ENCODE data around the gene SZT2. TPM values are rescaled to one million over a fixed set of nuclear protein-coding genes. Genes with fewer than 3 reads are reported as not detected.

Gene SZT2
- total and polyA plus RNA-seq, 2 of the 4 experiments (the other 2 are of a cell fraction), result 9.5 to 14.3 TPM

- intact Hi-C loops (cut with micrococcal nuclease) (loop anchor here (5.0 kb wide), 1 partner anchor 75 kb away; no protein-coding TSS in a partner anchor), dilution Hi-C loops (cut with HindIII; ENCODE audit: low sequenced_read_pairs, unreplicated experiment) (no loop called here), in situ Hi-C loops (cut with MboI; ENCODE audit: low sequenced_read_pairs) (no loop called here)
- peak overlapping the region; percentile 81 for H2AK5ac ChIP-seq (ENCODE audit: low read depth, low read length)
- 0 out of 2 replicates have a peak overlapping the region, but pooled peaks have one; percentile 39 for H3K14ac ChIP-seq (replicated peaks; ENCODE audit: low read depth, low read length)
- no peak overlapping the region for H4K91ac ChIP-seq (ENCODE audit: insufficient read depth, low read depth, low read length)
- DNase-seq (no peak), ATAC-seq (ENCODE audit: low read depth) (no peak)
- TF ChIP-seq NFE2L2 (IDR thresholded peaks at IDR 0.05; ENCODE audit: low read depth, low read length) (no peak), MAZ (IDR thresholded peaks at IDR 0.05; ENCODE audit: borderline replicate concordance, low read depth, low read length) (no peak), RFX5 (IDR thresholded peaks at IDR 0.05; ENCODE audit: low read depth, low read length) (no peak), MAFK (IDR thresholded peaks at IDR 0.05; ENCODE audit: low read depth, low read length) (no peak), RAD21 (IDR thresholded peaks at IDR 0.05; ENCODE audit: low read length) (no peak), RCOR1 (IDR thresholded peaks at IDR 0.05; ENCODE audit: insufficient replicate concordance, low read length) (no peak), CTCF (conservative IDR thresholded peaks at IDR 0.05; ENCODE audit: low read depth, low read length) (no peak)
- H2BK120ac ChIP-seq (ENCODE audit: low read depth, low read length), result peak overlapping the region; percentile 62; the same call in 1 of the 2 replicates
- POLR2A ChIA-PET (ENCODE audit: unreplicated experiment), result interaction anchor here (1.0 kb wide), 1 partner anchor 16 kb away, joined by 3 read pairs; no protein-coding TSS in a partner anchor
- H2AFZ ChIP-seq (replicated peaks; ENCODE audit: low read length, poor library complexity), result peak overlapping the region; percentile 44
- H3K79me1 ChIP-seq (ENCODE audit: low read depth in 1 of 2, low read length in 2 of 2), result peaks cover 10 to 59% of the 10 kb centered on the region in 2 experiments; a peak in 2 of 4 replicates
- no peaks in the 10 kb centered on the region for H3K9me3 ChIP-seq (ENCODE audit: control insufficient read depth, insufficient read depth, low read length)
- H3K27me3 ChIP-seq (ENCODE audit: control insufficient read depth, insufficient read depth, low read length), result no peaks in the 10 kb centered on the region
- H4K20me1 ChIP-seq (ENCODE audit: insufficient read depth, low read length), result peaks cover 8% of the 10 kb centered on the region; the same call in 1 of the 2 replicates
- no peak overlapping the region for H3K9ac ChIP-seq (ENCODE audit: low read depth, low read length)
- peaks cover 54% of the 10 kb centered on the region for H3K36me3 ChIP-seq (ENCODE audit: control insufficient read depth, insufficient read depth, low read length)
- peaks cover 7% of the 10 kb centered on the region for H3K4me1 ChIP-seq (ENCODE audit: control insufficient read depth, insufficient read depth, low read length)
- H2BK15ac ChIP-seq (ENCODE audit: low read depth, low read length), result no peak overlapping the region
- H3K4me3 ChIP-seq (ENCODE audit: insufficient read depth, low read depth, low read length), result no peak overlapping the region
- peak overlapping the region; percentile 88 for H3K4ac ChIP-seq (ENCODE audit: low read depth, low read length)
- no peak overlapping the region for H3K27ac ChIP-seq (ENCODE audit: insufficient read depth, low read length)
- peak overlapping the region; percentile 79 for H2AK9ac ChIP-seq (replicated peaks; ENCODE audit: low read depth, low read length, poor library complexity)
- no peak overlapping the region for H3K4me2 ChIP-seq (ENCODE audit: low read depth, low read length)
- CTCF ChIA-PET, result no interaction called here
- H2BK20ac ChIP-seq (ENCODE audit: low read depth, low read length), result no peak overlapping the region
- H3K56ac ChIP-seq (ENCODE audit: extremely low read depth, insufficient read depth, low read length), result no peak overlapping the region
- peak overlapping the region; percentile 86; the same call in 1 of the 2 replicates for H3K23ac ChIP-seq (ENCODE audit: low read depth, low read length)
- H4K5ac ChIP-seq (ENCODE audit: low read depth, low read length), result no peak overlapping the region
- no peak overlapping the region for H3K18ac ChIP-seq (ENCODE audit: low read depth, low read length)
- peak overlapping the region; percentile 11 for H2BK5ac ChIP-seq (ENCODE audit: low read depth, low read length, poor library complexity, severe bottlenecking)
- WGBS, 2 experiments (ENCODE audit: extremely low coverage in 2 of 2, insufficient read length in 1 of 2), result 91% methylated on average over 4 of the region's 22 CpGs; no CpG with 5 or more reads in 1 of the 2 experiments
- H4K8ac ChIP-seq (ENCODE audit: low read depth in 2 of 2, low read length in 2 of 2), result peak overlapping the region in 1 of 2 experiments; percentile 51; a peak in 1 of 4 replicates
- peaks cover 19% of the 10 kb centered on the region for H3K9me1 ChIP-seq (ENCODE audit: insufficient read depth, low read length)
- BruUV-seq (replicated peaks), result no TSS peak
These were observed 62.2 kb downstream of the SZT2 start for GRCh38 chr1:43451701-43452532.
